Measurements from ENCODE around the gene MYO5C.

The MYO5C gene

GRCh38 chr15:52303093-52303772, 7.6 kb upstream of the MYO5C start:
- no peaks in the 10 kb centered on the region for H3K4me1 Mint-ChIP-seq
- no peaks in the 10 kb centered on the region for H3K36me3 Mint-ChIP-seq (ENCODE audit: low read depth)
- no peak overlapping the region for H3K4me3 Mint-ChIP-seq
- H3K27me3 Mint-ChIP-seq (ENCODE audit: low read depth) = no peaks in the 10 kb centered on the region
- H3K9me3 Mint-ChIP-seq = peaks cover 4% of the 10 kb centered on the region
- TF ChIP-seq CTCF (IDR thresholded peaks at IDR 0.05; ENCODE audit: unreplicated experiment in 3 of 3) = no peak
- H3K27ac Mint-ChIP-seq = peak overlapping the region in 1 of 3 experiments; percentile 38

- TF ChIP-seq CTCF (IDR thresholded peaks at IDR 0.05; ENCODE audit: unreplicated experiment in 3 of 3) = no peak
- Mint-ChIP-seq H3K4me1 (no peaks in the 10 kb centered on the region), H3K36me3 (ENCODE audit: low read depth) (no peaks in the 10 kb centered on the region), H3K27me3 (ENCODE audit: low read depth) (peaks cover 5% of the 10 kb centered on the region), H3K4me3 (no peak overlapping the region), H3K27ac (no peak overlapping the region), H3K9me3 (peaks cover 4% of the 10 kb centered on the region)
Observed at GRCh38 chr15:52301265-52301847, 5.8 kb upstream of the MYO5C start.

- Mint-ChIP-seq H3K4me3 (peak overlapping the region; percentile 80 to 88 (median 87)), H3K27me3 (ENCODE audit: low read depth) (peaks cover 42% of the 10 kb centered on the region), H3K4me1 (peaks cover 20% of the 10 kb centered on the region), H3K27ac (peak overlapping the region; percentile 3 to 84 (median 24)), H3K36me3 (ENCODE audit: low read depth) (no peaks in the 10 kb centered on the region), H3K9me3 (no peaks in the 10 kb centered on the region)
- no peak for TF ChIP-seq CTCF (IDR thresholded peaks at IDR 0.05; ENCODE audit: unreplicated experiment in 3 of 3)
Observed at GRCh38 chr15:52294881-52295420, 653 bp downstream of the MYO5C start.

GRCh38 chr15:52292780-52293392, 2.7 kb downstream of the MYO5C start:
- peak overlapping the region; percentile 34 to 51 (median 39) for H3K4me3 Mint-ChIP-seq
- H3K27ac Mint-ChIP-seq = peak overlapping the region in 1 of 3 experiments; percentile 84
- peaks cover 29% of the 10 kb centered on the region for H3K4me1 Mint-ChIP-seq
- H3K27me3 Mint-ChIP-seq (ENCODE audit: low read depth) = peaks cover 42% of the 10 kb centered on the region
- no peaks in the 10 kb centered on the region for H3K9me3 Mint-ChIP-seq
- TF ChIP-seq CTCF (IDR thresholded peaks at IDR 0.05; ENCODE audit: unreplicated experiment in 3 of 3) = no peak
- H3K36me3 Mint-ChIP-seq (ENCODE audit: low read depth) = no peaks in the 10 kb centered on the region

GRCh38 chr15:52291204-52291603, 4.4 kb downstream of the MYO5C start:
- H3K4me3 Mint-ChIP-seq = no peak overlapping the region
- H3K4me1 Mint-ChIP-seq = peaks cover 29% of the 10 kb centered on the region
- H3K9me3 Mint-ChIP-seq = no peaks in the 10 kb centered on the region
- H3K36me3 Mint-ChIP-seq (ENCODE audit: low read depth) = peaks cover 4% of the 10 kb centered on the region
- no peak for TF ChIP-seq CTCF (IDR thresholded peaks at IDR 0.05; ENCODE audit: unreplicated experiment in 3 of 3)
- H3K27me3 Mint-ChIP-seq (ENCODE audit: low read depth) = peaks cover 35% of the 10 kb centered on the region
- H3K27ac Mint-ChIP-seq = peak overlapping the region in 1 of 3 experiments; percentile 97

Measured in nephron (organoid).